HG03025 (cell line): ENCODE results near the gene CMIP.

Source experiments
- ATAC-seq: cut with Tn5 transposase; IDR thresholded peaks from one replicate; pipeline ENCODE4 v1.9.1; 2021; ENCODE audit warnings: mild to moderate bottlenecking, moderate library complexity; ENCODE audit not compliant: unreplicated experiment, low FRiP score

The CMIP gene

GRCh38 chr16:81560979-81561657 lies 116.5 kb downstream of the CMIP start:
- no peak for ATAC-seq

DNA sequence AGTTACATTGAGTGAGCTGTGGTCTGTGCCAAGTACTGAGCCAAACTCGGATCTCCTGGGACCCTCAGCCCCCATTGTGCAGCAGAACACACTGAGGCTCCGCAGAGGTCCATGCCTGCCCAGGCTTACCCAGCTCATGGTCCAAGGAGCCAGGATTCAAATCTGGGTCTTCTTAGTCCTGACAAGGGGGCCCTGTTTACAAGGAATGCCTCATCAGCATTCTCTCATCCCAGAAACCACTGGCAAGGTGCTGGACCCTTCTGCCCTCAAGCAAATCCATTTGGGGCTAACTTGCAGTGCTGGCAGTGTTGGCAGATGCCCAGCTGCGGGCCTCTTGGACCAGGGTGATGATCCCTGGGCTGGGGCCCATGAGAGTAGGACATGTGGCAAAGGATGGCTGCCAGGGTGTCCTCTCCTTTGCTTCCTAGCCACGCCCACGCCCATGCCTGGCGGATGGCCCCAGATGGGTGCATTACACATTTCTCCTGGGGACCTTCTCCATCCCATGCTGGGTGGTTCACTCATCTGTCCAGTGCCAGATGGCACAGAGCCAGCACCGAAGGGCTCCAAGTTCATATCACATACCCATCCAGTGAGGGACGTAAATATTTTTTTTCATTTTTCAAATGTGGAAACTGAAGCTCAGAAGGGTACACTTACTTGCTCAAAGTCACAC lies 117.7 kb downstream of the CMIP start:
- ATAC-seq: no peak

- no peak for ATAC-seq
Measured at GRCh38 chr16:81562926-81563325, 118.3 kb downstream of the CMIP start.

DNA sequence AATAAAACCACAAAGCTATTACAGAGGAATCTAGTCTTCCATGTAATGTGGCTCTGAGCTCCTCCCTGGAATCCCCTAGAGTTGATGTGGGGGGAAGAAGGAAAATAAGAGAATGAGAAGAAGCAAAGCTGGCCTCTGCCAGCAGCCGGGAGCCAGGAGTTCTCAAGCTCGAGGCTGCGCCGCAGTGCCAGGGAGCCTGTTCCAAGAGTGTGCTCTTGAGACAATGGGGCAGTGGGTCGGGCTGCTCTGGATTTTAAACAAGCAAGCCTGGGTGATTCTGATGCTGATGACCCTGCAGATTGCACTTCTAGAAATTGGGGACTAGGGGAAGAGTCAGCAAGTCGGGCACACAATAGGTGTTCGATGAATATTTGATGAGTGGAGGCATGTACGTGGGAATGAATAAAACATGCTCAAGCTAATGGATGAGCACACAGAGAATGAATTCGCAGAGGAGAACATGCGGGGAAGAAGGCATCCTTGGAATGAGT lies 119.9 kb downstream of the CMIP start:
- ATAC-seq: no peak

GRCh38 chr16:81565321-81566028 lies 120.9 kb downstream of the CMIP start:
- no peak for ATAC-seq

DNA sequence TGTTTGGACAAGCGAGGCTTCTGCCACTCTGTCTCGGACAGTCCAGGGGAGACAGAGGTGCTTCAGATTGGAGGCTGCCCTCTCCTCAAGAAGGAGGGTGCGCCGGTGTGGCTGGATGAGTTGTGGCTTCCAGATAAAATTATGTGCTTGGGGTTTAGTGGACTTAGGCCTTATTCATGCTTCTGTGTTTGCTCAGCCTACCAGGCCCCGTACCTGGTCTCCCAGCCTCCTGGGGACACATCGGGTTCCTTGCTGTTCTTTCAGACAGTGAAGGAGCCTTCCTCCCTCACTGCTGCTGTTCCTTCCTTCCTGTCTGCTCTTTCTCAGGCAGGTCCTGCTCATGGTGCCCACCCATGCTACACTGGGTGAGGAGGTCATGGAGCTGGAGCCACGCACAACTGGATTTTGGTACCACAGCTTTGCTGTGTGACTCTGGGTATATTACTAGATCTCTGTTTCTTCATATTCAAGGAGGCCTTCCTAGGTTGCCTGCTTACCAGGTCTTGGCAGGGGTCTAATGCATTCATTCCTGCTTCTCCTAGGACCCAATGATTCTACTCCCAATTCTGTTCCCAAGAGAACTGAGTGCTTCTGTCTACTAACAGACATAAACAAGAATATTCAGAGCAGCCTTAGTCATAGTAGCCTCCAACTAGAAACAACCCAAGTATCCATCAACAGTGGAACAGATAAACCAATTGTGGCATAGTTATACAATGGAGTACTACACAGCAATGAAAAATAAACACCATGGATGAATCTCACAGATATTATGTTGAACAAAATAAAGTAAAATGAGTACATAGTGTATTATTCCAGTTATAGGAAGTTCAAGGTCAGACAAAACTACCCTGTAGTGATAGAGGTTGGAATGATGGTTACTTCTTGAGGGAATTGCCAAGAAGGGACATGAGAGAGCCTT lies 121.7 kb downstream of the CMIP start:
- no peak for ATAC-seq

GRCh38 chr16:81567087-81567486 lies 122.5 kb downstream of the CMIP start:
- ATAC-seq: no peak

- ATAC-seq: no peak
Measured at GRCh38 chr16:81567987-81568748, 123.6 kb downstream of the CMIP start.

DNA sequence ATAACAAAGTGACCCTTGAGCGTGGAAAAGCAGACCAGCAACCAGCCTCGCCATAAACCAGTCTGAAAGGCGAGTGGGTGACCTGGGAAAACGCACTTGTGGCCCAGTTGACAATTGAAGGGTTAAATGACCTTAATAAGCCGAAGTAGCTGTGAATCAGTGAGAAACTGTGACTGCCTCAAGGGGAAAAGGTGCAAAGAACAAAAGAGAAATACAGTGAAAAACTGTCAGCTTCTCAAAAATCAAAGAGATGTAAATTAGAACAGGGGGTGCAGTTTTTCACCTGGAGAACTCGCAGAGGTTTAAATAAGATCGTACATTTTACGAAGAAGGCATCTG lies 124.1 kb downstream of the CMIP start:
- ATAC-seq: no peak

- ATAC-seq: no peak
Measured at GRCh38 chr16:81569361-81570034, 124.9 kb downstream of the CMIP start.

- no peak for ATAC-seq
Measured at GRCh38 chr16:81570151-81570846, 125.7 kb downstream of the CMIP start.

- no peak for ATAC-seq
Measured at GRCh38 chr16:81571175-81571574, 126.6 kb downstream of the CMIP start.

GRCh38 chr16:81571592-81572385 lies 127.2 kb downstream of the CMIP start:
- ATAC-seq: no peak

- ATAC-seq: no peak
Measured at GRCh38 chr16:81572386-81573144, 128.0 kb downstream of the CMIP start.

- no peak for ATAC-seq
Measured at GRCh38 chr16:81573533-81574020, 129.0 kb downstream of the CMIP start.

DNA sequence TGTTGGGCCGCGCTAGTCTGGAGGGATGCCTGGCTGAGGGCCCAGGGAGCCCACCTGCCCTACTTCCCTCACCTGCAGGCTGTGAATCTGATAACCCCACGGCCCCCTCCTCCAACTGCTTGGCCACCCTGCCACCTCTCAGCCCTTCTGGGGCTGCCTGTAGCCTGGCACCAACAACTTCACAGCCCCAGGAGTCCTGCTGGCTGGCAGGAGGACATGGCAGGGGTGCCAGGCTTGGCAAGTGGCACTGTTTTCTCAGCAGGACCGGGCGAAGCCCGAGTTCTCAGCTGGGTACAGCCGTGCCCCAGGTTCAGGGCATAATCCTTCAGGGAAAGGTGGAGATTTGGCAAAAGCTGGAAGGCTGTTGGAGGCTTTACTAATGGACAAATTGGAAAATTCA lies 129.6 kb downstream of the CMIP start:
- no peak for ATAC-seq

GRCh38 chr16:81575307-81575706 lies 130.7 kb downstream of the CMIP start:
- ATAC-seq: no peak
